GM19455 (cell line): ENCODE data around the gene SHFL.

Source experiments
- ATAC-seq: cut with Tn5 transposase; IDR thresholded peaks from one replicate; pipeline ENCODE4 v1.9.1; 2021; ENCODE audit not compliant: unreplicated experiment

The SHFL gene

DNA sequence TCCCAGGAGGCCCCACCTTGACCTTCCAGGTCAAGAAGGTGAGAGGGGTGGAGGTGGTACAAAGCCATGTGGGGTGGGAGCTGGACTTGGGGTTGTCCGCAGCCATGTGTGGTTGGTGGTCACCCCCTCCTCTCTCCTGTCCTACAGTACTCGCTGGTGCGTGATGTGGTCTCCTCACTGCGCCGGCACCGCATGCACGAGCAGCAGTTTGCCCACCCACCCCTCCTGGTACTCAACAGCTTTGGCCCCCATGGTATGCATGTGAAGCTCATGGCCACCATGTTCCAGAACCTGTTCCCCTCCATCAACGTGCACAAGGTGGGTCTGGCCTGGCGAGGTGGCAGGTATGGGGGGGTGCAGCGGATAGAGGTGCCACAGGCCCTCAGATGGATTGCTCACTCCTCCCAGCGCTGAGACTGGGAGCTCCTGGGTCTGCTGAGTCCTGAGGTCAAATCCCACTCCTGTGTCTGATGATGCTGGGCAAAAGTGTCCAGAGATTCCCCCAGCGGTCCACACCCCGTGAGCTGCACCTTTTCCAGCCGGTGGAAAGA, 21.8 kb downstream of the SHFL start:
- ATAC-seq = no peak

DNA sequence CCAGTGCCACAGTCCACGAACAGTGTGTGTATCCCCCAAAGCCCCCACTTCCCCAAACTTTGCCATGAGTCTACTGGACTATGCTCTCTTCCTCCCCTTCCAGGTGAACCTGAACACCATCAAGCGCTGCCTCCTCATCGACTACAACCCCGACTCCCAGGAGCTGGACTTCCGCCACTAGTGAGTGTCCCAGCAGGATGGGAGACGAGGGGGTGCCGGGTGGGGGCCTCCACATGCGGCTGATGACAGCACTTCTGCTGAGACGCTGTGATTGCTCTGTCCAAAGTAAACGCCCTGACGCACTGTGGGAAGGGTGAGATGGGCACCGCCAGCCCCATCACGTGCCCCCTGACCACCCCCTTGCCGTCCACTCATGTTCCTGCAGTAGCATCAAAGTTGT, 23.4 kb downstream of the SHFL start:
- no peak for ATAC-seq

DNA sequence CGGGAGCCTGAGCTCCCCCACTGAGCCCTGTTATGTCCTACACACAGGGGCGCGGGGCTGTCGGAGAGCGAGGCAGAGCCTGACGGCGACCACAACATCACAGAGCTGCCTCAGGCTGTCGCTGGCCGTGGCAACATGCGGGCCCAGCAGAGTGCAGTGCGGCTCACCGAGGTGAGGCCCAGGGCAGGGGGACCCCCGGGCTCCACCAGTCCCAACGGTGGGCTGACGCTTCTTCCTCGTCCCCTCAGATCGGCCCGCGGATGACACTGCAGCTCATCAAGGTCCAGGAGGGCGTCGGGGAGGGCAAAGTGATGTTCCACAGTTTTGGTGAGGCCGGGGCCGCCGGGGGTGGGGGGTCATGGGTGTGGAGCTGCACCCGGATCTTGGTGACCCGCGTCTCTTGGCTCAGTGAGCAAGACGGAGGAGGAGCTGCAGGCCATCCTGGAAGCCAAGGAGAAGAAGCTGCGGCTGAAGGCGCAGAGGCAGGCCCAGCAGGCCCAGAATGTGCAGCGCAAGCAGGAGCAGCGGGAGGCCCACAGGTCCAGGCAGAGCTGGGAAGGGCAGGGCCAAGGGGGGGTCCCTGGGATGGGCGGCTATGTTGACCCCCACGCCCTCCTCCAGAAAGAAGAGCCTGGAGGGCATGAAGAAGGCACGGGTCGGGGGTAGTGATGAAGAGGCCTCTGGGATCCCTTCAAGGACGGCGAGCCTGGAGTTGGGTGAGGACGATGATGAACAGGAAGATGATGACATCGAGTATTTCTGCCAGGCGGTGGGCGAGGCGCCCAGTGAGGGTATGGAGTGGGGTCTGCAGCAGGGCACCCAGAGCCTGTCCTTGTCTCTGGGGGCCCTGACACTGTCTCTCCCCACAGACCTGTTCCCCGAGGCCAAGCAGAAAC, 24.2 kb downstream of the SHFL start:
- ATAC-seq = no peak

DNA sequence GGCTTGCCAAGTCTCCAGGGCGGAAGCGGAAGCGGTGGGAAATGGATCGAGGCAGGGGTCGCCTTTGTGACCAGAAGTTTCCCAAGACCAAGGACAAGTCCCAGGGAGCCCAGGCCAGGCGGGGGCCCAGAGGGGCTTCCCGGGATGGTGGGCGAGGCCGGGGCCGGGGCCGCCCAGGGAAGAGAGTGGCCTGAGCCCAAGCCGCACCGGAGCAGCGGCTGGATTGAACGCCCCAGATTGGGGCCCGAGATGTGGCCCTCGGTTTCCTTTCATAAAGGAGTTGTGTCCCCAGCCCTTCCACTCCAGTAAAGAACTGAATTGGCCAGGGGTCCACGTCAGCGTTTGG, 24.8 kb downstream of the SHFL start:
- no peak for ATAC-seq

DNA sequence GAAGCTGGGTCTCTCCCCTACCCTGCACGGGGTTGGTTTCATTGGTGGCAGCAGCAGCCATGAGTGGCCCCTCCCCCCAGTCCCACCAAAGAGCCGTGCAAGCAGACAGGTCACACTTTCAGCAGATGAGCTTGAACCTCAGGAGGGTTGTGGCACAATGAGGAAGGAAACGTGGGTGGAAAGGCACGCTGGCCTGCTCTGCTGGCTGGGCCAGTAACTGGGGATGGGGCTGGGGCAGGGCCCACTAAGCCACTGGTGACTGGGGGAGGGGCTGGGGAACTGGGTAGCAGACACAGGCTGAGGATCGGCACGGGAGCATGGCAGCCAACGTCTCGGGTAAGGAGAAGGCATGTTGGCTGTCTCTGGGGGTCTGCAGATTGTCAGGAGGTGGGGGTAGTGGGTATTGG, 25.3 kb downstream of the SHFL start, which contains the start of gene P2RY11:
TSS of gene P2RY11 (plus strand) at position 289 of the 407 bp plus-strand sequence. CDS start at position 318, 29 bp downstream.
- ATAC-seq = no peak

DNA sequence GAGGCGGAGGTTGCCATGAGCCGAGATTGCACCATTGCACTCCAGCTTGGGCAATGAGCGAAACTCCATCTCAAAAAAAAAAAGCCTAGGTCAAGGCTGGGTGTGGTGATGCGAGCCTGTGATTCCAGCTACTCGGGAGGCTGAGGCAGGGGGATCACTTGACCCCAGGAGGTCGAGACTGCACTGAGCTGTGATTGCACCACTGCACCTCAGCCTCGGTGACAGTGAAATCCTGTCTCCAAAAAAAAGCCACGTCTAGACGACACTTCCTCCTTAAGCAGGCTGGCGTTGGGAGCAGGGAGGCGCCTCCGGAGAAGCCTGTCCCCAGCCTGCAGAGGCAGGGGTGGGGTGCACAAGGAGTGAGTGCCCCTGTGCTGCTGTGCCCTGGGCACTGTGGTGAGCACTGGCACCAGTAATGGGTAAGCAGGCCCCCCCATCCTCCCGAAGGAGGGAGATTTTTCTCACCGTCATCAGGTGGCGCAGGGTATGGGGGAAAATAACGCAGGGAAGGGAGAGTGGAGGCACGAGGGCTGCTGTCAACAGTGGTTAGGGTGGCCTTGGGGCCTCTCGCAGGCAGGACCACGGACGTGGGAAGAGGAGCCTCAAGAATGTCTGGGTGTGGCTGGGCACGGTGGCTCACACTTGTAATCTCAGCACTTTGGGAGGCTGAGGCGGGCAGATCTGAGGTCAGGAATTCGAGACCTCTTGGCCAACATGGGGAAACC, 26.1 kb downstream of the SHFL start:
- no peak for ATAC-seq

DNA sequence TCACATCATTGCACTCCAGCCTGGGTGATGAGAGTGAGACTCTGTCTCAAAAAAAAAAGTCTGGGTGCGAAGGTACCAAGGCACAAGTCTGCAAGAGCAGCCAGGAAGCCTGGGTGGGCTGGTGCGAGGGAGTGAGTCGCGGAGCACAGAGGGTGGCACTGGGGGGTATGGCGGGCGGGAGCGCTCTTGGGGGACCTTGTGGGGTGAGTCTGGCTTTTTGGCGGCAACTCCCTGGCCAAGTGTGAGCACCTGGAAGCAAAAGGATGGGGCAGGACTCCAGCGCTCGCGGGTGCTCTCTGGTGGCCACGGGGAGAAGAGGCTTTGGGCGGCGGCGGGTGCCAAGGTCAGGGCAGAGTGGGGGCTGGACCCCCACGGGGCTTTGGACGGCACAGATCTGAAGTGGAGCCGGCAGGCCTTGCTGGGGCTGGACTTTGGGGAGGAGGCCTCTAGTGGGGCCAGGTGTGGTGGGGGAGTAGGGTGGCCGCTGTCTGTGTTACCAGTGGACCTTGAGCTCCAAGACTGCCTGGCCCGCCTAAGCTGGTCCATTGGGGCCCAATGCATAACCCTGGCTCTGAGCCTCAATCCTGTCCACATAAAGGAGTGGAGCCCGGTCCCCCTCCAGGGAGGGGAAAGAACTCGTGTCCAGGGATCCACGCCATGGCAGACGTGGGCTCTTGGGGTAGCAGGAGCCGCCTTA, 26.9 kb downstream of the SHFL start:
- ATAC-seq = no peak

DNA sequence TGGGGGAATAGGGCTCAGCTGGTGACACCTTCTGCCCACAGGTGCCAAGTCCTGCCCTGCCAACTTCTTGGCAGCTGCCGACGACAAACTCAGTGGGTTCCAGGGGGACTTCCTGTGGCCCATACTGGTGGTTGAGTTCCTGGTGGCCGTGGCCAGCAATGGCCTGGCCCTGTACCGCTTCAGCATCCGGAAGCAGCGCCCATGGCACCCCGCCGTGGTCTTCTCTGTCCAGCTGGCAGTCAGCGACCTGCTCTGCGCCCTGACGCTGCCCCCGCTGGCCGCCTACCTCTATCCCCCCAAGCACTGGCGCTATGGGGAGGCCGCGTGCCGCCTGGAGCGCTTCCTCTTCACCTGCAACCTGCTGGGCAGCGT, 27.5 kb downstream of the SHFL start:
- no peak for ATAC-seq

DNA sequence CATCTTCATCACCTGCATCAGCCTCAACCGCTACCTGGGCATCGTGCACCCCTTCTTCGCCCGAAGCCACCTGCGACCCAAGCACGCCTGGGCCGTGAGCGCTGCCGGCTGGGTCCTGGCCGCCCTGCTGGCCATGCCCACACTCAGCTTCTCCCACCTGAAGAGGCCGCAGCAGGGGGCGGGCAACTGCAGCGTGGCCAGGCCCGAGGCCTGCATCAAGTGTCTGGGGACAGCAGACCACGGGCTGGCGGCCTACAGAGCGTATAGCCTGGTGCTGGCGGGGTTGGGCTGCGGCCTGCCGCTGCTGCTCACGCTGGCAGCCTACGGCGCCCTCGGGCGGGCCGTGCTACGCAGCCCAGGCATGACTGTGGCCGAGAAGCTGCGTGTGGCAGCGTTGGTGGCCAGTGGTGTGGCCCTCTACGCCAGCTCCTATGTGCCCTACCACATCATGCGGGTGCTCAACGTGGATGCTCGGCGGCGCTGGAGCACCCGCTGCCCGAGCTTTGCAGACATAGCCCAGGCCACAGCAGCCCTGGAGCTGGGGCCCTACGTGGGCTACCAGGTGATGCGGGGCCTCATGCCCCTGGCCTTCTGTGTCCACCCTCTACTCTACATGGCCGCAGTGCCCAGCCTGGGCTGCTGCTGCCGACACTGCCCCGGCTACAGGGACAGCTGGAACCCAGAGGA, 28.0 kb downstream of the SHFL start:
- ATAC-seq = no peak

DNA sequence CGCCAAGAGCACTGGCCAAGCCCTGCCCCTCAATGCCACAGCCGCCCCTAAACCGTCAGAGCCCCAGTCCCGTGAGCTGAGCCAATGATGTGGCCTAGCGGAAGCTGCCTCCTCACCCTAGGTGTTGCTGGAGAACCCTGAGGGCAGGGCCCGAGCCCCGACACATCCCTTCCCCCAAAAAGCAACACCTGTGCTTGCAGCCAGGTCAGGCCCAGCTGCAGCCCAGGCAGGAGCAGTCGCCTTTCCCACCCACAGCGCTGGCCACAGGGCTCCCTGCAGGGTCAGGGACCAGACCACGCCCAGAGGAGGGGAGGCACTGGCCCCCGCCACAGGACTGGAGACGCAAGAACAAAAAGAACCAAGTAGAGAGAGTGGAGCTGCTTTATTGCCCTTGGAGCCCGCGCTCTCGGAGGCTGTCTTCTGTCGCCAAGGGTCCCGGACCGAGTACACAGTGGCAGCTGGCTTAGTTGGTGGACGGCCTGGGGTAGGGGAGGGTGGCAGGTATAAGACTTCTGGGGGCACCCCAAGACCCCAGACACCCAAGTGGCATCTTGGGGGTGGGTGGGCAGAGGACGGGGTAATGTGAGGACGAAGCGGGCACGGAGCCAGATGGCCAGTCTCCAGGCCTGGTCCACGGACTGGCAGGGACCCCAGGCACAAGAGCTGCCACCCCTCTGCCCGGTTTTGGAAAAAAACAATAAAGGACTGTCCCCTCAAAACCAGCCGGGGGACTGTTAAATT, 28.7 kb downstream of the SHFL start:
- ATAC-seq = no peak

DNA sequence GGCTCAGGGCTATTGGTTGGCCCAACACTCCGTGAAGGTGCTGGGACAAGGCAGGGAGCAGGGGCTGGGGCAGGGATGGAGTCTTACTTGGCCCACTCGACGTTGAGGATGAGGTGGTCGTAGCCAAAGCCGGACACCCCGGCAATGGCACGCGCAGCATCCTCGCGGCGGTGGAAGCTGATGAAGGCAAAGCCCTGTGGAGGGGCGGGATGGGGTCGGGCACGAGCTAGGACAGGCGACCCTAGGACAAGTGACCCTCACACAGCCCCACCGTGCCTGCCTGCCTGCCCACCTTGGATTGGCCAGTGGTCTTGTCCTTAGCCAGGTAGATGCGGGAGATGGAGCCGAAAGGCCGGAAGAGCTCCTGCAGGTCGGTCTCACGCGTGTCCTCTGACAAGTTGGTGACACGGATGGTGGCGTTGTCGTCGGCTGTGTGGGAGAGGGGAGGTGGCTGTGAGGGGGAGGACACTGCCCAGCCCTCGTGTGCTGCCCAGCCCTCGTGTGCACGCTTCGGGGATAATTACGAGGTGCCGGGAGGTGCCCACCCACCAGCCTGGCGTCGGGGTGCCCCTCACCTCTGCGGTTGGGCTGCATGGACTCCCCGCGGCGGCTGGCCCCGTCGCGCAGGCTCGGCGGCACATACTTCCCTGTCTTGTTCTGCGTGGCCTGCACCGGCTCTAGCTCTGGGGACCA, 29.4 kb downstream of the SHFL start:
- no peak for ATAC-seq

DNA sequence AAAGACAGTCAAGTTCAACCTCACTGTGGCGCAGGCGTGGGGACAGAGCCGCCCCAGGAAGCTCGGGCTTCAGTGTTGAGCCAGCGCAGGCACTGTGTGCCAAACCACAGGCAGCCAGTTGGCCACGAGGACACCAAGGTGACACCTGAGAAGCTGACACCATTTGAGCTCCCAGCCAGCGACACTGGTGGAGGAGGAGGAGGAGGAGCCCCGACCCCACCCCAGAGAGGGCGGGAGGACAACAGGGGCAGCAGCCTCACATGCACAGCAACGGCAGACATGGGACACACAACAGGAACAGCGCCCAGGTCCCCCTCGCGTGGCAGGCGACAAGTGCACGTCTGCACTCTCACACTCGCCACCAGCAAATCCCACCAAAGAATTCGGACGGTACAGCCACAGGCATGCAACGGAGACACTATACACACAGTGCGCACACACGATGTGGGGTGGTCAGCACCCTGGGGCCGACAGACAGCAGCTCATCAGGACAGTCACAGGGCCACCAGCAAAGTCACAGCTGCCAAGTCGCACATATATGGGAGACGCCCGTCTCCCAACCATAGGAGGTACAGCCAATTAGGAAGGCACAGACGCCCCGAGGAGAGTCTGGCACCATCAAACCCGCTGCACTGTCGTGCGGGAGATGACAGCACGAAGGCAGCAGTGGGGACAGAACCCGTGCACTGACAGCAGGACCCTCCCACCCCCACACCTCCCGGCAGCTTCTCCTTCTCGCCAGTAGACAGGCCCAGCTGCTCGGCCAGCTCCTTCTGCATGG, 30.2 kb downstream of the SHFL start:
- ATAC-seq = no peak

DNA sequence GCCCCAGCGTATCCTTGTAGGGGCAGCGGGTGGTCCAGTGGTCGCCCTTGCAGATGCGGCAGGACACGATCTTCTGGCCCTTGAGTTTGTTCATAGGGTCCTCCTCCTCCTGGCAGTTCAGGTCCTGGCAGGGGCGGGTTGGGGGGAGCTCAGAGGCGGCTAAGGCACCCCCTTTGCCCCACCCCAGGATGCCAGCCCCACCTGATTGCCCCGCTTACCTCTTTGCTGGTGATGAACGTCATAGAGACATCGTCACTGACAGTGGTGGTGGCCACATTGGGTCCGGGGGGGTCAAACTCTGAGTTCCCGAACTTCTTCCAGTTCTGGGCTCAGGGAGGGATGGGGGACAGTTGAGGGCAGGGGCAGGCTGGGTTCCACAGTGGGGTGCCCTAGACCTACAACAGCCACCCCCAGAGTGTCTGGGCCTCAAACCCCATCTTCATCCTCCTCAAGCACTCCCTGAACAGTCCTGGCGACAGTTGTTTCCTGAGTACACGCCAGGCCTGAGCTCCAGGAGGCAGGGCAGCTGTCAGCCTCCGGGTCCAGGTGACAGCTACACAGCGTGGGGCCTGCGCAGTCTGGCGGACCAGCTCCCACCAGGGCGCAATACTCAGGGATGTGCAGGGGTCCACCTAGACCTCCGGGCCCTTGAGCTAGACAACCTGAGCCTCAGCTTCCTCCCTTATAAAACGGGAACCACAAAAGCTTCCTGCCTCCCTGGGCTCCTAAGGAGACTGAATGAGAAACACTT, 30.9 kb downstream of the SHFL start:
- ATAC-seq = no peak

DNA sequence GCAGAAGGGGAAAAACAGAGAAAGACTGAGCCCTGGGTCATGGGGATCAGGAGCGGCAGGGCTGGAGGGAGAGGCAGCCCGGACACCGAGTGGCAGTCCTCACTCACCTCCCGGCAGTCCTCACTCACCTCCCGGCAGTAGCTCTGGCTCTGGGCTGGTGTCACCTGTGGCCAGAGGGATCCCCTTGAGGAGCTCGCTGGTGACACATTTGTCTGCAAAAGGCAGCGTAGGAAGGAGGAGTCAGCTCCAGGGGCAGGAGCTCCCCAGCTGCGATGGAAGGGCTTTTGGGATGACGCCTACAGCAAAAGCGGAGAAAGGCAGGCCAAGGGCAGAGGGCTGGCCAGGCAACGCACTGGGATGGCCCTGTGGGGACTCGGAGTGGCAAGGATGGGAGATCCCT, 32.8 kb downstream of the SHFL start:
- no peak for ATAC-seq

DNA sequence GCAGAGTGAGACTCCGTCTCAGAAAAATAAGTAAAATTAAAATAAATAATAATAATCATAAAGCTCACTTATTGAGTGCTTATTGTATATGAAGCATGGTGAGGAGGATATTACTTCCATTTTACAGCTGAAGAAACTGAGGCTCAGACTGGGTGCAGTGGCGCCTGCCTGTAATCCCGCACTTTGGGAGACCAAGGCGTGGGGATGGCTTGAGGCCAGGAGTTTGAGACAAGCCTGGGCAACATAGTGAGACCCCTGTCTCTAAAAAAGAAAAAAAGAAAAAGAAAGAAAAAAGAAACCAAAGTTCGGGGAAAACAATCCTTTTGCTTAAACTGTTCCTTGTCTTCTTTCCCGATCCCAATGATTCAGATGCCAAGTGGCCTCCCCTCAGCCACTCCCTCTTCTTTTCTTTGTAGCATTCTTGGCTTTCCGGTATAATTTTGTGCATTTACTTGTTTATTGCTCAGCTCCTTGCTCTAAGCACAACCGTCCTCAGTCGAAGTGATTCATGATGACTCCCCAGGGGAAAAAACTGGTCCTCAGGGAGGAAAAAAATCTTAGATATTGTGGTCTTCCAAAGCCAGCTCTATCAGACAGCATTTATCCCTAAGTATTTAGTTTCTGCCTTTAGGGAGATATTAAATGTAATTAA, 34.5 kb downstream of the SHFL start:
- no peak for ATAC-seq

DNA sequence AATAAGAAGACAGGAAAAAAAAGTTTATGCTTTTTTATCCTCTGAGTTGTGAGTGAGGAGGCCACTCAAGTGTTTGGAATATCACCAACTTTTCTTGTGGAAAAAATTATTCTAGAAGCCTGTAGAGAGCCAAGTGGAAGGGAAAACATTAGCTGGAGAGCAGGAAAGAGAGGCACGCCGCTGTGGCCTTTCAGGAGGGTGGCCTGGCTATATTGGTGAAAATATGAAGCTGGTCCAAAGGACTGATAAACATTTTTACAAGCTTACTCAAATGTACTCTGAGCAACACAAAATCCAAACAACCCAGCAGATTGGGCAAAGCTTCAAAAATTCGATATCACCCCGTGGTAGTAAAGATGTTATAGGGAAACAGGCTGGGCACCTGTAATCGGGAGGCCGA, 35.9 kb downstream of the SHFL start:
- no peak for ATAC-seq

DNA sequence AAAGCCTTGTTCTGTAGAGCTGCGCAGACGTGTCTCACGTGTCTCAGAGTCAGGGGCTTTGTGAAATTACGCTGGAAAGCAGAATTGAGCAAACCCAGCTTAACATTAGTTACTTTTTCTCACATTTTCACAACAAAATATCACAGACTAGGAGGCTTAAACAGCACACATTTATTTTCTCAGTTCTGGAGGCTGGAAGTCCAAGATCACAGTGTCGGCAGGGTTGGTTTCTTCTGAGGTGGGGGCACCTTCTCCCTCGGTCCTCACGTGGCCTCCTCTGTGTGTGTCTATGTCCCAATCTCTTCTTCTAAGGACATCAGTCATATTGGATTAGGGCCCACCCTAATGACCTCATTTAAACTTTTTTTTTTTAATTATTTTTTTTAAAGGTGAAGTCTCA, 38.3 kb downstream of the SHFL start:
- ATAC-seq = no peak

DNA sequence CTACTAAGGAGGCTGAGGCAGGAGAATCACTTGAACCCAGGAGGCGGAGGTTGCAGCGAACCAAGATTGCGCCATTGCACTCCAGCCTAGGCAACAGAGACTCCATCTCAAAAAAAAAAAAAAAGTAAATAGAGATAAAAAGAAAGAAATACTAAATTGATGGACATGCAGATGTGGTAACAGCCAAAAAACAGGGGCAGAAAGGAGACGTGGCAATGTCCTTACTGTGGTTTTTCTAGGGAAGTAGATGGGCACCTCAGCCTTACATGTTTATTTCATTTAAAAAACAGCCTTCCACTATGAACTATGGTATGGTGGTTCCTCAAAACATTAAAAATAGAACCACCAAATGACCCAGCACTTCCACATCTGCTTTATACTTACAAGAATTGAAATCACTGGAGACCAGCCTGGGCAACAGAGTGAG, 40.1 kb downstream of the SHFL start:
- no peak for ATAC-seq
